SU-DHL-6 (cell line): ENCODE data around the gene SUSD3.

Source experiments
- CTCF ChIP-seq: fragments of 200-600 bp; sonication (generic); IDR thresholded peaks from one replicate; pipeline ENCODE4 v1.5.1; 2017; ENCODE audit warnings: antibody characterized with exemption, mild to moderate bottlenecking, low read length, moderate library complexity; ENCODE audit not compliant: insufficient read depth, poor library complexity, severe bottlenecking
- EZH2phosphoT487 ChIP-seq: fragments of 200-600 bp; sonication (generic), shearing (Covaris generic); conservative IDR thresholded peaks from 2 replicates; pipeline ENCODE4 v1.6.1; 2018; ENCODE audit warnings: mild to moderate bottlenecking, antibody characterized with exemption, low read length, moderate library complexity, mixed read lengths

- TF ChIP-seq CTCF (no peak), EZH2phosphoT487 (no peak)
Measured at GRCh38 chr9:93099551-93100275, 41.2 kb downstream of the SUSD3 start.
